A549 (cell line): ENCODE measurements around the gene UROC1.

Source experiments
- FOSL2 ChIP-seq, 2 experiments: fragments of 450-650 bp in 1 of 2; fragments of >200 bp in 1 of 2; sonication (Bioruptor Twin) in 1 of 2; formaldehyde crosslinking; IDR thresholded peaks; 2 replicates each; pipeline versions ENCODE4 v1.5.0 to v1.6.1; 2016 to 2020; ENCODE audit warnings: mild to moderate bottlenecking in 1 of 2, moderate library complexity in 1 of 2
- JUN ChIP-seq, 2 experiments: fragments of >200 bp; sonication (Bioruptor Twin); formaldehyde crosslinking; IDR thresholded peaks; 2 replicates in 1 of 2; 3 replicates in 1 of 2; pipeline ENCODE4 v1.6.1; 2016 to 2017
- NFE2L2 ChIP-seq: fragments of 150-350 bp; conservative IDR thresholded peaks from 2 replicates; pipeline ENCODE4 v1.6.1; 2014; ENCODE audit warnings: low read length
- PHF8 ChIP-seq: fragments of 200-600 bp; sonication (generic); IDR thresholded peaks from 2 replicates; pipeline ENCODE4 v1.6.1; 2016; ENCODE audit warnings: low read depth, mild to moderate bottlenecking, antibody characterized with exemption, moderate library complexity, borderline replicate concordance
- POLR2A ChIP-seq: IDR thresholded peaks from 2 replicates; pipeline ENCODE4 v1.6.1; 2012; ENCODE audit warnings: mild to moderate bottlenecking, low read length
- POLR2AphosphoS2 ChIP-seq: conservative IDR thresholded peaks from 2 replicates; pipeline ENCODE4 v1.6.1; 2012; ENCODE audit warnings: low read length, improper control_type of control experiment, inconsistent platforms
- RAD21 ChIP-seq, 2 experiments: fragments of >200 bp in 1 of 2; sonication (Bioruptor Twin) in 1 of 2; formaldehyde crosslinking in 1 of 2; IDR thresholded peaks in 1 of 2; conservative IDR thresholded peaks in 1 of 2; 2 replicates in 1 of 2; 3 replicates in 1 of 2; pipeline ENCODE4 v1.6.1; 2012 to 2018; ENCODE audit warnings: inconsistent platforms in 1 of 2
- RARB ChIP-seq: fragments of 250-450 bp; sonication (Bioruptor Pico); IDR thresholded peaks from 2 replicates; pipeline ENCODE4 v1.8.0; 2021; ENCODE audit warnings: mild to moderate bottlenecking, moderate library complexity
- RFX5 ChIP-seq: fragments of 450-650 bp; IDR thresholded peaks from 2 replicates; pipeline ENCODE4 v1.7.1; 2014; ENCODE audit warnings: antibody characterized with exemption, mild to moderate bottlenecking, moderate library complexity
- SMC3 ChIP-seq: fragments of >200 bp; sonication (Bioruptor Twin); formaldehyde crosslinking; IDR thresholded peaks from 3 replicates; pipeline ENCODE4 v1.6.1; 2018; ENCODE audit warnings: inconsistent platforms
- USF2 ChIP-seq: fragments of 450-650 bp; IDR thresholded peaks from 2 replicates; pipeline ENCODE4 v1.6.1; 2014; ENCODE audit warnings: antibody characterized with exemption
- TF ChIP-seq, protein P1 (sequence below): fragments of 150-350 bp; IDR thresholded peaks from 2 replicates; pipeline ENCODE4 v1.6.1; 2014; ENCODE audit warnings: low read depth, mild to moderate bottlenecking, low read length
- TF ChIP-seq, protein P2 (sequence below): fragments of >200 bp; sonication (Bioruptor Twin); formaldehyde crosslinking; IDR thresholded peaks from 3 replicates; pipeline ENCODE4 v1.6.1; 2016
- TF ChIP-seq, protein P3 (sequence below): fragments of >200 bp; sonication (Bioruptor Twin); formaldehyde crosslinking; IDR thresholded peaks from 3 replicates; pipeline ENCODE4 v1.5.1; 2016

- TF ChIP-seq, protein P1, sequence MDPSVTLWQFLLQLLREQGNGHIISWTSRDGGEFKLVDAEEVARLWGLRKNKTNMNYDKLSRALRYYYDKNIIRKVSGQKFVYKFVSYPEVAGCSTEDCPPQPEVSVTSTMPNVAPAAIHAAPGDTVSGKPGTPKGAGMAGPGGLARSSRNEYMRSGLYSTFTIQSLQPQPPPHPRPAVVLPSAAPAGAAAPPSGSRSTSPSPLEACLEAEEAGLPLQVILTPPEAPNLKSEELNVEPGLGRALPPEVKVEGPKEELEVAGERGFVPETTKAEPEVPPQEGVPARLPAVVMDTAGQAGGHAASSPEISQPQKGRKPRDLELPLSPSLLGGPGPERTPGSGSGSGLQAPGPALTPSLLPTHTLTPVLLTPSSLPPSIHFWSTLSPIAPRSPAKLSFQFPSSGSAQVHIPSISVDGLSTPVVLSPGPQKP = no peak
- TF ChIP-seq NFE2L2 = no peak
- TF ChIP-seq POLR2AphosphoS2 = no peak
- no peak for TF ChIP-seq USF2
- TF ChIP-seq FOSL2 (IDR thresholded peaks at IDR 0.05) = no peak
- no peak for TF ChIP-seq FOSL2 (CRISPR knock-in tag; IDR thresholded peaks at IDR 0.05)
- TF ChIP-seq, protein P2, sequence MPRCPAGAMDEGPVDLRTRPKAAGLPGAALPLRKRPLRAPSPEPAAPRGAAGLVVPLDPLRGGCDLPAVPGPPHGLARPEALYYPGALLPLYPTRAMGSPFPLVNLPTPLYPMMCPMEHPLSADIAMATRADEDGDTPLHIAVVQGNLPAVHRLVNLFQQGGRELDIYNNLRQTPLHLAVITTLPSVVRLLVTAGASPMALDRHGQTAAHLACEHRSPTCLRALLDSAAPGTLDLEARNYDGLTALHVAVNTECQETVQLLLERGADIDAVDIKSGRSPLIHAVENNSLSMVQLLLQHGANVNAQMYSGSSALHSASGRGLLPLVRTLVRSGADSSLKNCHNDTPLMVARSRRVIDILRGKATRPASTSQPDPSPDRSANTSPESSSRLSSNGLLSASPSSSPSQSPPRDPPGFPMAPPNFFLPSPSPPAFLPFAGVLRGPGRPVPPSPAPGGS = no peak
- TF ChIP-seq RARB = no peak
- TF ChIP-seq, protein P3, sequence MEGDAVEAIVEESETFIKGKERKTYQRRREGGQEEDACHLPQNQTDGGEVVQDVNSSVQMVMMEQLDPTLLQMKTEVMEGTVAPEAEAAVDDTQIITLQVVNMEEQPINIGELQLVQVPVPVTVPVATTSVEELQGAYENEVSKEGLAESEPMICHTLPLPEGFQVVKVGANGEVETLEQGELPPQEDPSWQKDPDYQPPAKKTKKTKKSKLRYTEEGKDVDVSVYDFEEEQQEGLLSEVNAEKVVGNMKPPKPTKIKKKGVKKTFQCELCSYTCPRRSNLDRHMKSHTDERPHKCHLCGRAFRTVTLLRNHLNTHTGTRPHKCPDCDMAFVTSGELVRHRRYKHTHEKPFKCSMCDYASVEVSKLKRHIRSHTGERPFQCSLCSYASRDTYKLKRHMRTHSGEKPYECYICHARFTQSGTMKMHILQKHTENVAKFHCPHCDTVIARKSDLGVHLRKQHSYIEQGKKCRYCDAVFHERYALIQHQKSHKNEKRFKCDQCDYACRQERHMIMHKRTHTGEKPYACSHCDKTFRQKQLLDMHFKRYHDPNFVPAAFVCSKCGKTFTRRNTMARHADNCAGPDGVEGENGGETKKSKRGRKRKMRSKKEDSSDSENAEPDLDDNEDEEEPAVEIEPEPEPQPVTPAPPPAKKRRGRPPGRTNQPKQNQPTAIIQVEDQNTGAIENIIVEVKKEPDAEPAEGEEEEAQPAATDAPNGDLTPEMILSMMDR = no peak
- TF ChIP-seq RAD21 (conservative IDR thresholded peaks at IDR 0.05 in 1 of 2, IDR thresholded peaks at IDR 0.05 in 1 of 2) = no peak
- TF ChIP-seq RFX5 = no peak
- TF ChIP-seq POLR2A = no peak
- TF ChIP-seq SMC3 = no peak
- TF ChIP-seq JUN (IDR thresholded peaks at IDR 0.05) = no peak
- TF ChIP-seq PHF8 = no peak
Measured at GRCh38 chr3:126464494-126464893, 53.1 kb downstream of the UROC1 start.
